H1 (cell line): ENCODE data around the gene PGP. TPM values are rescaled to one million over a fixed set of nuclear protein-coding genes. Genes with fewer than 3 reads are reported as not detected.

Experiments
- BACH1 ChIP-seq: IDR thresholded peaks from 2 replicates; pipeline ENCODE4 v1.6.1; 2012; ENCODE audit warnings: low read length, improper control_type of control experiment
- CEBPB ChIP-seq: IDR thresholded peaks from 2 replicates; pipeline ENCODE4 v1.6.1; 2012; ENCODE audit warnings: low read depth, low read length
- CHD2 ChIP-seq: IDR thresholded peaks from 2 replicates; pipeline ENCODE4 v1.6.1; 2012; ENCODE audit warnings: low read length, improper control_type of control experiment
- CTBP2 ChIP-seq: IDR thresholded peaks from 2 replicates; pipeline ENCODE4 v1.7.0; 2011; ENCODE audit warnings: borderline replicate concordance, mild to moderate bottlenecking, moderate library complexity, mixed read lengths, low read length; ENCODE audit not compliant: insufficient read depth, insufficient read length
- CTCF ChIP-seq, 3 experiments: IDR thresholded peaks; 1 replicate in 2 of 3; 2 replicates in 1 of 3; pipeline versions ENCODE4 v1.5.1 to v1.6.1; 2011; ENCODE audit warnings: low read length in 3 of 3, mild to moderate bottlenecking in 3 of 3, inconsistent platforms in 2 of 3, low read depth in 1 of 3, moderate library complexity in 1 of 3; ENCODE audit not compliant: insufficient read depth in 1 of 3; ENCODE audit errors: control extremely low read depth in 1 of 3
- FOSL1 ChIP-seq: IDR thresholded peaks from 2 replicates; pipeline ENCODE4 v1.6.1; 2011; ENCODE audit warnings: mild to moderate bottlenecking, low read depth, low read length, moderate library complexity; ENCODE audit not compliant: insufficient read depth
- GTF2F1 ChIP-seq: IDR thresholded peaks from 2 replicates; pipeline ENCODE4 v1.6.1; 2012; ENCODE audit warnings: low read depth, low read length, improper control_type of control experiment, borderline replicate concordance
- HDAC2 ChIP-seq, 2 experiments: fragments of 300-600 bp in 1 of 2; sonication (generic) in 1 of 2; IDR thresholded peaks; 2 replicates each; pipeline ENCODE4 v1.6.1; 2011 to 2012; ENCODE audit warnings: low read depth in 2 of 2, low read length in 2 of 2, mild to moderate bottlenecking in 2 of 2, moderate library complexity in 2 of 2, borderline replicate concordance in 1 of 2, inconsistent platforms in 1 of 2
- HDAC6 ChIP-seq: IDR thresholded peaks from one replicate; pipeline ENCODE4 v1.7.1; 2012; ENCODE audit warnings: low read depth, mild to moderate bottlenecking, inconsistent platforms, low read length, moderate library complexity
- KDM5A ChIP-seq: fragments of 200-600 bp; IDR thresholded peaks from 2 replicates; pipeline ENCODE4 v1.7.1; 2012; ENCODE audit warnings: mild to moderate bottlenecking, low read length, inconsistent platforms, mixed read lengths
- POU5F1 ChIP-seq: IDR thresholded peaks from 2 replicates; pipeline ENCODE4 v1.6.1; 2011; ENCODE audit warnings: low read depth, mild to moderate bottlenecking, low read length, moderate library complexity
- SIN3A ChIP-seq, 2 experiments: IDR thresholded peaks in 1 of 2; conservative IDR thresholded peaks in 1 of 2; 2 replicates each; pipeline ENCODE4 v1.6.1; 2011 to 2012; ENCODE audit warnings: low read length in 2 of 2, improper control_type of control experiment in 1 of 2, low read depth in 1 of 2, mild to moderate bottlenecking in 1 of 2
- SIRT6 ChIP-seq: IDR thresholded peaks from one replicate; pipeline ENCODE4 v1.7.1; 2012; ENCODE audit warnings: low read length, inconsistent platforms
- SP2 ChIP-seq: IDR thresholded peaks from 2 replicates; pipeline ENCODE4 v1.6.1; 2012; ENCODE audit warnings: mild to moderate bottlenecking, low read length, inconsistent platforms
- SP4 ChIP-seq: IDR thresholded peaks from 2 replicates; pipeline ENCODE4 v1.6.1; 2012; ENCODE audit warnings: low read length, inconsistent platforms
- SRF ChIP-seq: IDR thresholded peaks from 2 replicates; pipeline ENCODE4 v1.6.1; 2011; ENCODE audit warnings: mild to moderate bottlenecking, low read depth, low read length, moderate library complexity
- TAF7 ChIP-seq: optimal IDR thresholded peaks from 2 replicates; pipeline ENCODE3; 2011; ENCODE audit warnings: low read depth, mild to moderate bottlenecking, inconsistent platforms, low read length, moderate library complexity, borderline replicate concordance
- TCF12 ChIP-seq: IDR thresholded peaks from 2 replicates; pipeline ENCODE4 v1.6.1; 2011; ENCODE audit warnings: low read depth, mild to moderate bottlenecking, low read length
- TEAD4 ChIP-seq: IDR thresholded peaks from 2 replicates; pipeline ENCODE4 v1.6.1; 2012; ENCODE audit warnings: low read depth, low read length, inconsistent platforms, mixed read lengths
- polyA plus RNA-seq, 7 experiments: library from polyadenylated mRNA; depleted of rRNA in 3 of 7; stranded (reverse) in 5 of 7; unstranded in 2 of 7; fragments of >200 nt in 5 of 7; fragments of 200-250 nt in 2 of 7; gene quantifications; 1 replicate in 5 of 7; 2 replicates in 1 of 7; 4 replicates in 1 of 7; pipeline versions ENCODE4 v1.2.1 to v1.2.3, GENCODE V29; 2011 to 2013; ENCODE audit warnings: missing spikeins in 2 of 7, mixed read lengths in 2 of 7
- total RNA-seq: library from RNA; stranded (reverse); fragmentation: NEBNext Ultra II Directional; extraction: Animal tissue kit (Norgen Biotek cat#: 25700); gene quantifications from 2 replicates; pipeline ENCODE4 v1.2.1, GENCODE V29; 2021
- TF ChIP-seq, protein P1 (sequence below): IDR thresholded peaks from 2 replicates; pipeline ENCODE4 v1.6.1; 2012; ENCODE audit warnings: inconsistent platforms

The PGP gene
- total and polyA plus RNA-seq, 2 of the 8 experiments (the other 6 are each of a cell fraction or from before 2014, with no cell fraction given) = 30.9 to 55.9 TPM

- TF ChIP-seq HDAC2 (IDR thresholded peaks at IDR 0.05; ENCODE audit: borderline replicate concordance in 1 of 2, low read depth in 2 of 2, low read length in 2 of 2) (0 out of 4 replicates have a peak, but pooled peaks of 1 of the 2 experiments have one; percentile 53), SIRT6 (no peak), POU5F1 (0 out of 2 replicates have a peak, but pooled peaks have one; percentile 17), SIN3A (conservative IDR thresholded peaks at IDR 0.05 in 1 of 2, IDR thresholded peaks at IDR 0.05 in 1 of 2; ENCODE audit: low read depth in 1 of 2, low read length in 2 of 2) (peak in 1 of 2 experiments; percentile 58; a peak in 1 of 4 replicates), CTCF (IDR thresholded peaks at IDR 0.05; ENCODE audit: control extremely low read depth in 1 of 3, insufficient read depth in 1 of 3, low read depth in 1 of 3, low read length in 3 of 3) (peak; percentile 61 to 63 (median 63)), SP4 (peak; percentile 69; the same call in 1 of the 2 replicates), TEAD4 (no peak), SRF (0 out of 2 replicates have a peak, but pooled peaks have one; percentile 3), FOSL1 (no peak), CTBP2 (no peak), TAF7 (peak; percentile 88), KDM5A (no peak), TCF12 (0 out of 2 replicates have a peak, but pooled peaks have one; percentile 70), CHD2 (peak; percentile 43; the same call in 1 of the 2 replicates), HDAC6 (no peak), SP2 (no peak), GTF2F1 (peak; percentile 80; the same call in 1 of the 2 replicates), BACH1 (peak; percentile 70), CEBPB (no peak)
- TF ChIP-seq, protein P1, sequence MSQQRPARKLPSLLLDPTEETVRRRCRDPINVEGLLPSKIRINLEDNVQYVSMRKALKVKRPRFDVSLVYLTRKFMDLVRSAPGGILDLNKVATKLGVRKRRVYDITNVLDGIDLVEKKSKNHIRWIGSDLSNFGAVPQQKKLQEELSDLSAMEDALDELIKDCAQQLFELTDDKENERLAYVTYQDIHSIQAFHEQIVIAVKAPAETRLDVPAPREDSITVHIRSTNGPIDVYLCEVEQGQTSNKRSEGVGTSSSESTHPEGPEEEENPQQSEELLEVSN = peak; percentile 25; the same call in 1 of the 2 replicates
Observed at GRCh38 chr16:2251296-2252111, 36.9 kb upstream of the PGP start, which contains the start of gene ECI1 (continued).
